ENCODE measurements around the gene MRPL49. TPM values are rescaled to one million over a fixed set of nuclear protein-coding genes. Genes with fewer than 3 reads are reported as not detected.

The MRPL49 gene
- total RNA-seq, 1 experiment from 2014 or later, result 44.5 TPM

DNA sequence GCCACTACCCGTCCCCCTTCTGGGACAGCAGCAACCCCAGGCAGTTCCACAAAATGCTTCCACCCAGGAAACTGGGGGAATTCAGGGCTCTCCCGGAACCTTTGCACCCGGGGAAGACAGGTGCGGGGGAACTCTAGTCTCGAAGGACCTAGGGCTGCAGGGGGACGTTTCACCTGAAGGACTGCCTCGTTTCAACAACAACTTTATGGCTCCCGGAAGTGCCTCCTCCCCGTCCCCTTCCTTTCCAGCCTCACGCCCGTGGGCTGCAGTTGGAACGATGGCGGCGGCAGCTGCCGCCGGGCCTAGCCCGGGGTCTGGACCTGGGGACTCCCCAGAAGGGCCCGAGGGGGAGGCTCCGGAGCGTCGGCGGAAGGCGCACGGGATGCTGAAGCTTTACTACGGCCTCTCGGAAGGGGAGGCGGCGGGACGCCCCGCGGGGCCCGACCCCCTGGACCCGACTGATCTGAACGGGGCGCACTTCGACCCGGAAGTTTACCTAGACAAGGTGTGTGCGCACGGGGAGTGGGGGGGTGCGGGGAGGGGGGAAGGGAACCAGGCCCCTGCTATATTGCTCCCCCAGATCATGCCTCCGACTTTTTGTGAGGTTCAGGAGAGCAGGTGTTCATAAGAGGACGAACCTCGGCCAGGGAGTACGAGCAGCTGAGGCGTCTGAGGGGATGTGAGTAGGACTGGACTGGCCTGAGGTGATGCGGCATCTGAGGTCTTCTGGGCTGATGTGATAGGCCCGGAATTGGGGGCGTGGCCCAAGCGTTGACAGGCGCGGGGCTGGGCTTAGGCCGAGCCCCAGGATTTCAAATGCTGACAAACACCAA lies 25.9 kb upstream of the MRPL49 start, which contains the start of gene VPS51:
Gene VPS51, plus strand, starts transcription at position 241 of the 833 bp plus-strand sequence. Its CDS starts 37 bp downstream, at position 278.
- no peaks in the 10 kb centered on the region for H4K20me1 ChIP-seq (ENCODE audit: insufficient read depth, low read depth, low read length)
- peak within 1 kb of the TSS; percentile 33; the same call in 1 of the 2 replicates for H2AFZ ChIP-seq (ENCODE audit: low read length)
- H3K9me3 ChIP-seq (ENCODE audit: low read length), result no peaks in the 10 kb centered on the region
- H3K9me2 ChIP-seq (replicated peaks; ENCODE audit: insufficient read depth, low read length), result no peaks in the 10 kb centered on the region
- no peaks in the 10 kb centered on the region for H3K27me3 ChIP-seq (ENCODE audit: low read length)
- peak within 1 kb of the TSS; percentile 79 for H3K4me3 ChIP-seq (ENCODE audit: low read length)
- H3K36me3 ChIP-seq (ENCODE audit: insufficient read depth, low read length), result peaks cover 7% of the 10 kb centered on the region; the same call in 1 of the 2 replicates
- H3K27ac ChIP-seq (ENCODE audit: low read length), result peak within 1 kb of the TSS; percentile 72
- peaks cover 13% of the 10 kb centered on the region for H3K4me1 ChIP-seq (ENCODE audit: low read length)
- peaks cover 39% of the 10 kb centered on the region for H3K79me2 ChIP-seq (ENCODE audit: low read length)
- DNase-seq, result peak; percentile 95
- H3K9ac ChIP-seq (ENCODE audit: low read length), result peak within 1 kb of the TSS; percentile 86
- H3K4me2 ChIP-seq (ENCODE audit: low read depth, low read length, poor library complexity, severe bottlenecking), result peak within 1 kb of the TSS; percentile 89

DNA sequence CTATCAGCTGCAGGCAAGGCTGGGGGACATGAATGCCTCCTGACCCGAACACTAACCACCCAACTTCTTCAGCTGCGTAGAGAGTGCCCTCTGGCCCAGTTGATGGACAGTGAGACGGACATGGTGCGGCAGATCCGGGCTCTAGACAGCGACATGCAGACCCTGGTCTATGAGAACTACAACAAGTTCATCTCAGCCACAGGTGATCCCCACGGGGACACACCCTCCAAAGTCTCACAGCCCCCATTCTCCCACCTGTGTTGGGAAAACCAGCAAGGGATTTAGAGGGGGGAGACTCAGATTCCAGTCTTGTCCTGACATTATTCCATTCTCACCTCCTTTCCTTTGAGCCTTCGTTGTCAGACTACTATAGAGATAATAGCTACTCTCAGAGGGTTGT lies 25.2 kb upstream of the MRPL49 start:
- DNase-seq, result no peak

DNA sequence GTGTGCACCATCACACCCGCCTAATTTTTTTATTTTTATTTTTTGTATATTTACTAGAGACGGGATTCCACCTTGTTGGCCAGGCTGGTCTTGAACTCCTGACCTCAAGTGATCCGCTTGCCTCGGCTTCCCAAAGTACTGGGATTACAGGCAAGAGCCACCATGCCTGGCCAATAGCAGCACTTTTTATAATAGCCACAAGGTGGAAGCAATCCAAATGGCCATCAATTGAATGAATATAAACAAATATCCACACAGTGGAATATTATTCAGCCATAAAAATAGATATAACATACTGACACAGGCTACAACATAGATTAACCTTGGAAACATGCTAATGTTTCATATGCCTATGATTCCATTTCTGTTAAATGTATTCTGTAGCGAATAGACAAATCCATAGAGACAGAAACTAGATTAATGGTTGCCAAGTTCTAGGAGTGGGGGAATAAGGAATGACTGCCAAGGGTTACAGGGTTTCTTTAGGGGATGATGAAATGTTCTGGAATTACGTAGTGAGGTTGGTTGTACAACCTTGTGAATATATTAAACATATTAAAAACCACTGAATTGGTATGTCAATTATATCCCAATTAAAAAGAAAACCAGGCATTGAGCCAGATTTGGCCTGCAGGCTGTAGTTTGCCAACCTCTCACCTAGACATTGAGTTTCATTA lies 21.3 kb upstream of the MRPL49 start:
- DNase-seq, result no peak
- Histone ChIP-seq H3K9ac (ENCODE audit: low read length) (no peak overlapping the region), H3K27ac (ENCODE audit: low read length) (no peak overlapping the region), H3K4me3 (ENCODE audit: low read length) (no peak overlapping the region), H3K9me2 (replicated peaks; ENCODE audit: insufficient read depth, low read length) (no peaks in the 10 kb centered on the region), H3K4me2 (ENCODE audit: low read depth, low read length, poor library complexity, severe bottlenecking) (no peak overlapping the region), H3K4me1 (ENCODE audit: low read length) (peaks cover 9% of the 10 kb centered on the region), H4K20me1 (ENCODE audit: insufficient read depth, low read depth, low read length) (no peaks in the 10 kb centered on the region), H2AFZ (ENCODE audit: low read length) (no peak overlapping the region), H3K27me3 (ENCODE audit: low read length) (no peaks in the 10 kb centered on the region), H3K9me3 (ENCODE audit: low read length) (no peaks in the 10 kb centered on the region), H3K79me2 (ENCODE audit: low read length) (peaks cover 58% of the 10 kb centered on the region), H3K36me3 (ENCODE audit: insufficient read depth, low read length) (peaks cover 7% of the 10 kb centered on the region; the same call in 1 of the 2 replicates)

More for the DNA sequence above, 25.2 kb upstream of the MRPL49 start:
- Histone ChIP-seq H3K27ac (ENCODE audit: low read length) (no peak overlapping the region), H3K36me3 (ENCODE audit: insufficient read depth, low read length) (peaks cover 7% of the 10 kb centered on the region; the same call in 1 of the 2 replicates), H3K9ac (ENCODE audit: low read length) (peak overlapping the region; percentile 86), H3K27me3 (ENCODE audit: low read length) (no peaks in the 10 kb centered on the region), H2AFZ (ENCODE audit: low read length) (no peak overlapping the region), H3K79me2 (ENCODE audit: low read length) (peaks cover 40% of the 10 kb centered on the region), H3K4me1 (ENCODE audit: low read length) (peaks cover 13% of the 10 kb centered on the region), H4K20me1 (ENCODE audit: insufficient read depth, low read depth, low read length) (no peaks in the 10 kb centered on the region), H3K9me2 (replicated peaks; ENCODE audit: insufficient read depth, low read length) (no peaks in the 10 kb centered on the region), H3K4me2 (ENCODE audit: low read depth, low read length, poor library complexity, severe bottlenecking) (peak overlapping the region; percentile 89), H3K4me3 (ENCODE audit: low read length) (peak overlapping the region; percentile 79), H3K9me3 (ENCODE audit: low read length) (no peaks in the 10 kb centered on the region)

DNA sequence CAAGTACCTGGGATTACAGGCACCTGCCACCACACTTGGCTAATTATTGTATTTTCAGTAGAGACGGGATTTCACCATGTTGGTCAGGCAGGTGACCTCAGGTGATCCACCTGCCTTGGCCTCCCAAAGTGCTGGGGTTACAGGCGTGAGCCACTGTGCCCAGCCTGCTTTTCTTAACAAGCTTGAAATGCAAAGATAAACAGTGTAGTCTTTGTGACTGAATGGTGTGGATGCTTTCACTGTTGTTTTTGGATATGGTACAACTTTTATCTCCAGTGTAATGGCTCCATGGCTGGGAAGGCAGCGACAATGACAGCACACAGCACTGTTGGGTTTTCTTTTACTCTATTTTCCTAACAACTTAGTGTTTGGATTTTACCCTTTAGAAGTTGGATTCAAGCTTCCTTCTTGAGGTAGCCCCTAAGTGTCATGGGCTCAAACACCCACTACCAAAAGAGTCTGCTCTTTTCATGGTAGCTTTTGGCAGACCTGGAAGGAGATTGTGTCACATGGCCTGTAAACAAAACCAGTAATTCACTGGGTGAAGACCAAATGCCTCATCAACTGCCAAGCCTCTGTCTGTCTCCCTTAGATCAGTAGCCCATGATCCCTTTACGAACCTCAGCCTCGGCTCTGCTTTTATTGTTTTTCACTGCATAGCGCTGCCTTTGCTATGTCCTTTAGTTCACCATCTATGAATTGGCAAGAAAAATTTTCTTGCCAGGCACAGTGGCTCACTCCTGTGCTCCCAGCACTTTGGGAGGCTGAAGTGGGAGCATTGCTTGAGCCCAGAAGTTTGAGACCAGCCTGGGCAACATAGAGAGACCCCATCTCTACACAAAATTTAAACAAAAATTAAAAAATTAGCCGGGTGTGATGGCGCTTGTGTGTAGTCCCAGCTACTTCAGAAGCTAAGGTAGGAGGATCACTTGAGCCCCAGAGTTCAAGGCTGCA lies 19.7 kb upstream of the MRPL49 start:
- Histone ChIP-seq H3K9ac (ENCODE audit: low read length) (no peak overlapping the region), H3K9me3 (ENCODE audit: low read length) (no peaks in the 10 kb centered on the region), H3K36me3 (ENCODE audit: insufficient read depth, low read length) (peaks cover 7% of the 10 kb centered on the region; the same call in 1 of the 2 replicates), H3K4me3 (ENCODE audit: low read length) (no peak overlapping the region), H2AFZ (ENCODE audit: low read length) (no peak overlapping the region), H3K4me2 (ENCODE audit: low read depth, low read length, poor library complexity, severe bottlenecking) (no peak overlapping the region), H3K9me2 (replicated peaks; ENCODE audit: insufficient read depth, low read length) (no peaks in the 10 kb centered on the region), H3K4me1 (ENCODE audit: low read length) (peaks cover 2% of the 10 kb centered on the region; the same call in 1 of the 2 replicates), H4K20me1 (ENCODE audit: insufficient read depth, low read depth, low read length) (no peaks in the 10 kb centered on the region), H3K27me3 (ENCODE audit: low read length) (no peaks in the 10 kb centered on the region), H3K27ac (ENCODE audit: low read length) (no peak overlapping the region), H3K79me2 (ENCODE audit: low read length) (peaks cover 48% of the 10 kb centered on the region)
- no peak for DNase-seq

DNA sequence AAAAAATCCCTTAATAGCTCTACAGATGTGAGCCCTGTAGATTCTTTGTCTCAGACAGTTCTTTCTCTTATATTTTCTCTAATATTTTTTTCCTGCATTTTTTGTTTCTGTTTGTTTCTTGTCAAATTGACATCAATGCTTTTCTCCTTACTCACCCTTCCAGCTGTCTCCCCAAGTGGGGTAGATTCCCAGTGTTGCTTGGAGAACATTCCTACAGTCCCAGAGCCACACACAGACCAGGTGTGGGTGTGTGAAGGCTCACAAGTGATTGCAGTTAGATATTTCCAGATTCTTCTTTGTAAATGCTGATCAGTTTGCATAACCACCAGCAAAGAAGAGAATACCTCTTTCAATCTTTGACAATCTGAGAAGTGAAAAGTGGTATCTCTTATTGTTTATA lies 18.6 kb upstream of the MRPL49 start:
- Histone ChIP-seq H3K4me1 (ENCODE audit: low read length) (no peaks in the 10 kb centered on the region), H3K4me2 (ENCODE audit: low read depth, low read length, poor library complexity, severe bottlenecking) (no peak overlapping the region), H4K20me1 (ENCODE audit: insufficient read depth, low read depth, low read length) (no peaks in the 10 kb centered on the region), H3K79me2 (ENCODE audit: low read length) (peaks cover 37% of the 10 kb centered on the region), H3K27me3 (ENCODE audit: low read length) (no peaks in the 10 kb centered on the region), H3K9me2 (replicated peaks; ENCODE audit: insufficient read depth, low read length) (no peaks in the 10 kb centered on the region), H3K9ac (ENCODE audit: low read length) (no peak overlapping the region), H3K36me3 (ENCODE audit: insufficient read depth, low read length) (peaks cover 2% of the 10 kb centered on the region; the same call in 1 of the 2 replicates), H3K4me3 (ENCODE audit: low read length) (no peak overlapping the region), H2AFZ (ENCODE audit: low read length) (no peak overlapping the region), H3K27ac (ENCODE audit: low read length) (no peak overlapping the region), H3K9me3 (ENCODE audit: low read length) (no peaks in the 10 kb centered on the region)
- DNase-seq, result no peak

DNA sequence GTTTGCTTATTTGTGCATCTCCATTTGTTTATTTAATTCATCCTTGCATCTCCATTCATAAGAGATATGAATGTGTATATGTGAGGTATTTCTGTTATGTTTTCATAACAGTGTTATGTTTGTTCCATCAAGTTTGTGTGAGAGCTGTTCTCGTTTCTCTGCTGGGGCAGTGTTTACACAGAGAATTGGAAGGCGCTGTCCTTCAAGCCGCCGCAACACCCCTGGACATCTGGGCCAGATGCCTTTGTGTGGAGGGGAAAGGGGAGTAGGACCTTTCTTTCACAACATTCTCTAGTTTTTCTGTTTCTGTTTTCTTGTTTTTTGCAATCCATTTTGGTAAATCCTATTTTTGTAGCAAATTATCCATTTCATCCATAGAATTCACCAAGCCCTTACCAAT lies 17.5 kb upstream of the MRPL49 start:
- no peak for DNase-seq
- Histone ChIP-seq H3K27ac (ENCODE audit: low read length) (no peak overlapping the region), H3K79me2 (ENCODE audit: low read length) (peaks cover 28% of the 10 kb centered on the region), H3K9ac (ENCODE audit: low read length) (no peak overlapping the region), H3K9me2 (replicated peaks; ENCODE audit: insufficient read depth, low read length) (no peaks in the 10 kb centered on the region), H3K4me3 (ENCODE audit: low read length) (no peak overlapping the region), H3K4me2 (ENCODE audit: low read depth, low read length, poor library complexity, severe bottlenecking) (no peak overlapping the region), H4K20me1 (ENCODE audit: insufficient read depth, low read depth, low read length) (no peaks in the 10 kb centered on the region), H3K4me1 (ENCODE audit: low read length) (no peaks in the 10 kb centered on the region), H2AFZ (ENCODE audit: low read length) (no peak overlapping the region), H3K9me3 (ENCODE audit: low read length) (no peaks in the 10 kb centered on the region), H3K36me3 (ENCODE audit: insufficient read depth, low read length) (no peaks in the 10 kb centered on the region), H3K27me3 (ENCODE audit: low read length) (no peaks in the 10 kb centered on the region)

DNA sequence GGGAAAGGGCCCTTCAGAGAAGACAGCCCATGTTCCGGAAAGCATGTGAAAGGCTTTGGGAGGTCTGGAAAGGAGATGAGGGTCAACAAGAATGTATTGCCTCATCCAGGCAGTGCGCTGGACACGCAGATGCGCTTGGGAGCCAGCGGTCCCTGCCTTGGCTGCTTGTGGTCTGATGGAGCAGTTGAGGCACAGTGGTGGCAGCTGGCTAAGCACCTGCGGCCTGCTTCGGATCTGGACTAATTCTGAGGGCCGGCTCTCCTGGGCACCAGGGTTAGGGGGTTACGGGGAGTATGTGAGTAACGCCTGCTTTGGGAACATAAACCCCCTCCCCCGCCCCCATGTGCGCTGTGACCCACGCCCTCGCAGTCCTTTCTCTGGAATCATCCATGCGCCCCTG lies 15.0 kb upstream of the MRPL49 start:
- H3K79me2 ChIP-seq (ENCODE audit: low read length), result peaks cover 19% of the 10 kb centered on the region
- no peaks in the 10 kb centered on the region for H3K36me3 ChIP-seq (ENCODE audit: insufficient read depth, low read length)
- no peaks in the 10 kb centered on the region for H3K9me2 ChIP-seq (replicated peaks; ENCODE audit: insufficient read depth, low read length)
- H3K4me3 ChIP-seq (ENCODE audit: low read length), result no peak overlapping the region
- no peak overlapping the region for H3K27ac ChIP-seq (ENCODE audit: low read length)
- no peak overlapping the region for H3K4me2 ChIP-seq (ENCODE audit: low read depth, low read length, poor library complexity, severe bottlenecking)
- peaks cover 12% of the 10 kb centered on the region for H3K4me1 ChIP-seq (ENCODE audit: low read length)
- H3K9ac ChIP-seq (ENCODE audit: low read length), result no peak overlapping the region
- no peaks in the 10 kb centered on the region for H3K27me3 ChIP-seq (ENCODE audit: low read length)
- no peak for DNase-seq
- H3K9me3 ChIP-seq (ENCODE audit: low read length), result no peaks in the 10 kb centered on the region
- H2AFZ ChIP-seq (ENCODE audit: low read length), result no peak overlapping the region
- no peaks in the 10 kb centered on the region for H4K20me1 ChIP-seq (ENCODE audit: insufficient read depth, low read depth, low read length)
